PC-3 (cell line): ENCODE results near the gene SLC16A9. TPM values are rescaled to one million over a fixed set of nuclear protein-coding genes. Genes with fewer than 3 reads are reported as not detected.
A peak's percentile ranks its signal among the peaks of the same experiment; 100 is the strongest.
"Not testable (repeated sequence)": the region's sequence is repeated elsewhere in the genome, so short reads cannot be mapped to it uniquely, and the experiment has no call there.

Experiments
- ATAC-seq: fragments of 200-7000 bp; cut with Tn5 transposase; 2 replicates; pipeline ENCODE4 v1.9.1; 2020; ENCODE audit warnings: mild to moderate bottlenecking, moderate library complexity
- BruUV-seq: library from RNA; stranded (reverse); fragments of 400-500 nt; replicated peaks from 2 replicates; lab custom pipeline; 2021; lab: Mats Ljungman, UMichigan
- CTCF ChIA-PET: fragments of 300-600 bp; sonication (Branson Sonifier 250); formaldehyde crosslinking; loops from one replicate; lab custom pipeline; 2022; ENCODE audit warnings: antibody characterized with exemption; lab: Charles Lee
- POLR2A ChIA-PET: fragments of 300-600 bp; sonication (Branson Sonifier 250); formaldehyde crosslinking; loops from one replicate; lab custom pipeline; 2022; ENCODE audit warnings: antibody characterized with exemption; ENCODE audit not compliant: unreplicated experiment; lab: Charles Lee
- DNase-seq: peaks from one replicate; pipeline ENCODE4 v3.0.0-alpha.2; 2015
- H2AFZ ChIP-seq: fragments of 300-600 bp; sonication (generic); 2 replicates; pipeline ENCODE4 v1.6.0; 2016; ENCODE audit warnings: antibody characterized with exemption, low read length
- H3F3A ChIP-seq: fragments of 300-600 bp; sonication (generic); one replicate; pipeline ENCODE4 v1.6.0; 2017; ENCODE audit warnings: antibody characterized with exemption, low read length, control low read depth, mild to moderate bottlenecking; ENCODE audit not compliant: unreplicated experiment
- H3K27ac ChIP-seq: fragments of 300-600 bp; sonication (generic); 2 replicates; pipeline ENCODE4 v1.5.1; 2016; ENCODE audit warnings: mild to moderate bottlenecking, low read length
- H3K27me3 ChIP-seq: fragments of 300-600 bp; sonication (generic); 2 replicates; pipeline ENCODE4 v1.6.1; 2016; ENCODE audit warnings: low read length, mixed read lengths
- H3K36me3 ChIP-seq: fragments of 300-600 bp; sonication (generic); 2 replicates; pipeline ENCODE4 v1.6.1; 2016; ENCODE audit warnings: low read depth, mixed run types, low read length, mixed read lengths
- H3K4me1 ChIP-seq: fragments of 300-600 bp; sonication (generic); 2 replicates; pipeline ENCODE4 v1.5.1; 2016; ENCODE audit warnings: low read length; ENCODE audit not compliant: insufficient read depth
- H3K4me2 ChIP-seq: fragments of 300-600 bp; sonication (generic); 2 replicates; pipeline ENCODE4 v1.6.0; 2016; ENCODE audit warnings: low read length
- H3K4me3 ChIP-seq: fragments of 300-600 bp; sonication (generic); 2 replicates; pipeline ENCODE4 v1.5.1; 2016; ENCODE audit warnings: mild to moderate bottlenecking, low read length, mixed read lengths
- H3K79me2 ChIP-seq: fragments of 300-600 bp; sonication (generic); 2 replicates; pipeline ENCODE4 v1.6.1; 2017; ENCODE audit warnings: low read length, mixed read lengths
- H3K9ac ChIP-seq: fragments of 300-600 bp; sonication (generic); 2 replicates; pipeline ENCODE4 v1.6.0; 2016; ENCODE audit warnings: mild to moderate bottlenecking, low read length
- H3K9me2 ChIP-seq: fragments of 300-600 bp; sonication (generic); replicated peaks from 2 replicates; pipeline ENCODE4 v1.6.1; 2016; ENCODE audit warnings: mixed run types, low read length, mixed read lengths
- H3K9me3 ChIP-seq: fragments of 300-600 bp; sonication (generic); 2 replicates; pipeline ENCODE4 v1.6.1; 2016; ENCODE audit warnings: low read length, mixed read lengths
- H4K20me1 ChIP-seq: fragments of 300-600 bp; sonication (generic); 2 replicates; pipeline ENCODE4 v1.6.1; 2016; ENCODE audit warnings: low read length, mixed read lengths
- CTCF ChIP-seq: fragments of 300-600 bp; sonication (generic); conservative IDR thresholded peaks from 2 replicates; pipeline ENCODE4 v1.5.1; 2017; ENCODE audit warnings: antibody characterized with exemption, low read depth, mild to moderate bottlenecking, low read length
- EZH2 ChIP-seq: fragments of 300-600 bp; sonication (generic); IDR thresholded peaks from one replicate; pipeline ENCODE4 v1.6.1; 2017; ENCODE audit warnings: antibody characterized with exemption, mild to moderate bottlenecking, low read length; ENCODE audit not compliant: unreplicated experiment
- EZH2phosphoT487 ChIP-seq: fragments of 300-600 bp; sonication (generic); IDR thresholded peaks from 2 replicates; pipeline ENCODE4 v1.6.1; 2018; ENCODE audit warnings: mild to moderate bottlenecking, antibody characterized with exemption, low read length, borderline replicate concordance
- intact Hi-C: fragments of 100-400 bp; cut with micrococcal nuclease; formaldehyde crosslinking; loops from 2 replicates; pipeline ENCODE4 v1.9.0; 2023
- total RNA-seq: library from RNA; depleted of rRNA; stranded (reverse); fragments of >200 nt; gene quantifications from 2 replicates; pipeline ENCODE4 v1.2.3, GENCODE V29; 2014

SLC16A9 gene
- total RNA-seq, 1 experiment from 2014 or later, result 17.4 TPM

DNA sequence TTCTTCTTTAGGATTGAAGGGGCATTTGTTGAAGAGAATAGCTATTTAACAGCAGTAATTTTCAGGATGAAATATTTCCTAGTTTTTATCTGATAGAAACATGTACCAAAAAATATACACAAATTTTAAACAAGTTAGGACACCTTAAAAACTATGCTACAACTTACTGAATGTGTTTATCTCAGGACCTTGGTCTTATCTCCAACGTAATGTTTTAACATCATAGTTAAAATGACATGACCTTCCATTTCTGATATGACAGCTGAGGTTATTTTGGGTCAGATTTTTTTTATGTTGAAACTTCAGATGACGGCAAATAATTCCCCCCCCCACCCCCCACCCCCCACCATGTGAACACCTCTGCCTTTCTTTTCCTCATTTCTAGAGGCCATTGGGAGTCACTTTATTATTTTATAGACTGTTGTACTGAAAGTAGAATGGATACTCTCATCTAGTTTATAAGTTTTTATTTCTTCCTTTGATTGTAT, 35.6 kb upstream of the SLC16A9 start:
- Histone ChIP-seq H3K27ac (no peak overlapping the region), H3K27me3 (no peaks in the 10 kb centered on the region), H3K4me1 (peaks cover 29% of the 10 kb centered on the region), H2AFZ (no peak overlapping the region), H3K9me3 (no peaks in the 10 kb centered on the region), H3K9ac (no peak overlapping the region), H3K9me2 (no peaks in the 10 kb centered on the region), H3K36me3 (no peaks in the 10 kb centered on the region), H3K4me2 (no peak overlapping the region), H3K79me2 (no peaks in the 10 kb centered on the region), H4K20me1 (no peaks in the 10 kb centered on the region), H3F3A (no peaks in the 10 kb centered on the region), H3K4me3 (no peak overlapping the region)
- ATAC-seq (no peak), DNase-seq (no peak)
- intact Hi-C loops, result no loop called here
- ChIA-PET POLR2A (no interaction called here), CTCF (interaction anchor here (0.7 kb wide), 1 partner anchor 49 kb away, joined by 3 read pairs; no protein-coding TSS in a partner anchor)
- TF ChIP-seq CTCF, result no peak
- no peak for TF ChIP-seq EZH2
- TF ChIP-seq EZH2phosphoT487, result no peak
- BruUV-seq, result no TSS peak

- H3K27me3 ChIP-seq, H3K79me2 ChIP-seq, intact Hi-C loops, DNase-seq, H2AFZ ChIP-seq, ATAC-seq, H4K20me1 ChIP-seq, BruUV-seq, H3F3A ChIP-seq, H3K9me3 ChIP-seq, H3K27ac ChIP-seq, H3K36me3 ChIP-seq, H3K9ac ChIP-seq, POLR2A ChIA-PET, H3K9me2 ChIP-seq, H3K4me2 ChIP-seq, H3K4me3 ChIP-seq: not testable (repeated sequence)
- CTCF ChIA-PET, result interaction anchor here (0.7 kb wide), 1 partner anchor 49 kb away, joined by 3 read pairs; no protein-coding TSS in a partner anchor
- peaks cover 29% of the 10 kb centered on the region for H3K4me1 ChIP-seq
Measured at GRCh38 chr10:59744762-59745161, 35.1 kb upstream of the SLC16A9 start.

DNA sequence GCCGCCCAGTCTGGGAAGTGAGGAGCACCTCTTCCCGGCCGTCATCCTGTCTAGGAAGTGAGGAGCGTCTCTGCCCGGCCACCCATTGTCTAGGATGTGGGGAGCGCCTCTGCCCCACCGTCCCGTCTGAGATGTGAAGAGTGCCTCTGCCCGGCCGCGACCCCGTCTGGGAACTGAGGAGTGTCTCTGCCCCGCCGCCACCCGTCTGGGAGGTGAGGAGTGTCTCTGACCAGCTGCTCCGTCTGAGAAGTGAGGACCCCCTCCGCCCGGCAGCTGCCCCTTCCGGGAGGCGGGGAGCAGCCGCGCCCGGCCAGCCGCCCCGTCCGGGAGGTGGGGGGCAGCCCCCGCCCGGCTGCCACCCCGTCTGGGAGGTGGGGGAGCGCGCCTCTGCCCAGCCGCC, 34.5 kb upstream of the SLC16A9 start:
- H3K27me3 ChIP-seq, H3F3A ChIP-seq, H3K4me2 ChIP-seq, POLR2A ChIA-PET, H3K9ac ChIP-seq, DNase-seq, H3K79me2 ChIP-seq, H3K4me3 ChIP-seq, intact Hi-C loops, CTCF ChIA-PET, H3K9me3 ChIP-seq, BruUV-seq, H4K20me1 ChIP-seq, H3K27ac ChIP-seq, H3K36me3 ChIP-seq, H3K9me2 ChIP-seq, ATAC-seq, H2AFZ ChIP-seq: not testable (repeated sequence)
- H3K4me1 ChIP-seq, result peaks cover 23% of the 10 kb centered on the region

- ChIA-PET CTCF (no interaction called here), POLR2A (no interaction called here)
- intact Hi-C loops, result no loop called here
Measured at GRCh38 chr10:59741583-59741982, 31.9 kb upstream of the SLC16A9 start.

More at GRCh38 chr10:59741583-59741982, 31.9 kb upstream of the SLC16A9 start:
- H3K79me2 ChIP-seq, result no peaks in the 10 kb centered on the region
- peak overlapping the region; percentile 6; the same call in 1 of the 2 replicates for H3K4me2 ChIP-seq
- H3K4me1 ChIP-seq, result peaks cover 36% of the 10 kb centered on the region
- no peaks in the 10 kb centered on the region for H3F3A ChIP-seq
- peak; percentile 24 for DNase-seq
- H3K4me3 ChIP-seq, result no peak overlapping the region
- no peak overlapping the region for H2AFZ ChIP-seq
- H3K27me3 ChIP-seq, result no peaks in the 10 kb centered on the region
- peak overlapping the region; percentile 35 for H3K27ac ChIP-seq
- no peaks in the 10 kb centered on the region for H3K9me3 ChIP-seq
- H3K36me3 ChIP-seq, result no peaks in the 10 kb centered on the region
- no peak for ATAC-seq
- no TSS peak for BruUV-seq
- no peak overlapping the region for H3K9ac ChIP-seq
- H3K9me2 ChIP-seq, result no peaks in the 10 kb centered on the region
- H4K20me1 ChIP-seq, result no peaks in the 10 kb centered on the region
- TF ChIP-seq EZH2 (no peak), EZH2phosphoT487 (no peak), CTCF (no peak)
